Epithelial cell of prostate (primary cell): ENCODE measurements around the gene ROM1.
"Not testable (repeated sequence)": the region's sequence is repeated elsewhere in the genome, so short reads cannot be mapped to it uniquely, and the experiment has no call there.

Experiments used
- DNase-seq: peaks from one replicate; pipeline ENCODE4 v3.0.0-alpha.2; 2011; ENCODE audit warnings: low read depth, low spot score
- H3K27ac ChIP-seq: fragments of 450-650 bp; 2 replicates; pipeline ENCODE4 v1.5.1; 2017; ENCODE audit warnings: mild to moderate bottlenecking

ROM1 gene

GRCh38 chr11:62585356-62585755 is 27.7 kb upstream of the ROM1 start:
- DNase-seq = not testable (repeated sequence)
- peak overlapping the region; percentile 28 for H3K27ac ChIP-seq

GRCh38 chr11:62588966-62589637 is 24.0 kb upstream of the ROM1 start:
- no peak overlapping the region for H3K27ac ChIP-seq
- DNase-seq = no peak

DNA sequence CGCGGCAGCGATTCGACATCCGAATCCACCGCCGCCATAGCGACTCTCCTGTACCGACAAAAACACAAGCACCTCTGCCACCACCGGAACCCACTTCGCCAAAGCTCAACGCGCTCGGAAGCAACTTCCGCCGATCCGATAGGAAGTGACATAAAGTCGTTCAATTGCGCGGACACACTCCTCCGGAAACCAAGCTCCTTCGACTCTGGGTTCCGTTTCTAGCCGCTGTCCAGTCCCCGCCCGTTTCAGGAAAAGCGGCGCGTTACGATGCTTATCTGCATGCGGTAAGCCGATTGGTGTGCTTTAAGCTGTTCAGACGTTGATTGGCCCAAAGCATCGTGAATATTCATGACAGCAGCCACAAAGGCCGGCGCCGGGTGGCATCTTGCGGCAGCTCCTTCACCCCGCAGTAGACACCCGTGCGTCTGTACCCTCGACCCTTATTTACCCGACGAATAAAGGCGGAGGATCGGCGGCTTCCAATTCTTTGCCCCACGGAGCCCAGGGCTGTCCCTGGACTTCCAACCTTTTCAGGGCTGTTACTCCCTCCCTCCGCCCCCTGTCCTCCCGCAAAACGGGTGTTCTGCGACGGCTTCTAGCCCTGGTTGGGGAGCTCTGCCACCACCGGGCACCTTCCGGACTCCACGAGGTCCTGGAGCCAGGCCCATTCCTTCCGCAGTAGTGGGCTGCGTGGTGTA is 21.5 kb upstream of the ROM1 start, which contains the start of gene TUT1:
TSS of gene TUT1 (minus strand) at position 76 of the 698 bp plus-strand sequence. CDS start at position 38, 38 bp downstream.
- peak; percentile 98 for DNase-seq
- peak within 1 kb of the TSS; percentile 81 for H3K27ac ChIP-seq

- no peak for DNase-seq
- H3K27ac ChIP-seq = peak overlapping the region; percentile 81
Measured at GRCh38 chr11:62592146-62592815, 20.8 kb upstream of the ROM1 start.

- peak overlapping the region; percentile 81 for H3K27ac ChIP-seq
- DNase-seq = no peak
Measured at GRCh38 chr11:62592989-62593421, 20.1 kb upstream of the ROM1 start.

DNA sequence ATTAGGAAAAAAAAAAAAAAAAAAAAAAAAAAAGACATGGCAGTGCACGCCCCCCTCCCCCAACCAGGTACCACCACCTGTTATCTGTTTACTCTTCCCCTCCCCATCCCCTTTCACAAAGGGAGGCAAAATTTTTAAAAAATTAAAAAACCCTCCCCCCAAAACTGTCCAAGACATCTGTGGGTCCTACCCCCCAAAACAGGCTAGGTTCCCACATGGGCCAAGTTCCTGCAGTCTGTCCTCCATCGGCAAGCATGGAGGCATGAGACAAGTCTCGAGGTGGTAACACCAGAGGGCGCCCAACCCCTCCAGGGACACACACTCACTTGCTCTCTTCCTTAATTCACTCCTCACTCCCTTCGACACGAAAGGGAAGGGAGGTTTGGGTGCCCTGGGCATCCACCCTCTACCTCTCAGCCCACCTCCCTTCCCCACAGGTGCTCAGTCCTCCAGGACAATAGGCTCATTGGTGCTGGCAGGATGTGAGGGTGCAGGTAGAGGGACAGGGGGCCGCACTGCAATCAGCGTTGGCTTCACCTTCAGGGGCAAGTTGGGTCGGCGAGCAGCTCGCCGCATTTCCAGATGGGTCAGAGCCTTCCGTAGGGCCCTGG is 19.5 kb upstream of the ROM1 start:
- peak; percentile 48 for DNase-seq
- no peak overlapping the region for H3K27ac ChIP-seq

- no peak overlapping the region for H3K27ac ChIP-seq
- DNase-seq = no peak
Measured at GRCh38 chr11:62595124-62595523, 17.9 kb upstream of the ROM1 start.

- H3K27ac ChIP-seq = peak overlapping the region; percentile 94
- DNase-seq = peak; percentile 91
Measured at GRCh38 chr11:62599069-62599696, 13.9 kb upstream of the ROM1 start.

- H3K27ac ChIP-seq = peak overlapping the region; percentile 94
- DNase-seq = peak; percentile 90
Measured at GRCh38 chr11:62599901-62600300, 13.2 kb upstream of the ROM1 start.

DNA sequence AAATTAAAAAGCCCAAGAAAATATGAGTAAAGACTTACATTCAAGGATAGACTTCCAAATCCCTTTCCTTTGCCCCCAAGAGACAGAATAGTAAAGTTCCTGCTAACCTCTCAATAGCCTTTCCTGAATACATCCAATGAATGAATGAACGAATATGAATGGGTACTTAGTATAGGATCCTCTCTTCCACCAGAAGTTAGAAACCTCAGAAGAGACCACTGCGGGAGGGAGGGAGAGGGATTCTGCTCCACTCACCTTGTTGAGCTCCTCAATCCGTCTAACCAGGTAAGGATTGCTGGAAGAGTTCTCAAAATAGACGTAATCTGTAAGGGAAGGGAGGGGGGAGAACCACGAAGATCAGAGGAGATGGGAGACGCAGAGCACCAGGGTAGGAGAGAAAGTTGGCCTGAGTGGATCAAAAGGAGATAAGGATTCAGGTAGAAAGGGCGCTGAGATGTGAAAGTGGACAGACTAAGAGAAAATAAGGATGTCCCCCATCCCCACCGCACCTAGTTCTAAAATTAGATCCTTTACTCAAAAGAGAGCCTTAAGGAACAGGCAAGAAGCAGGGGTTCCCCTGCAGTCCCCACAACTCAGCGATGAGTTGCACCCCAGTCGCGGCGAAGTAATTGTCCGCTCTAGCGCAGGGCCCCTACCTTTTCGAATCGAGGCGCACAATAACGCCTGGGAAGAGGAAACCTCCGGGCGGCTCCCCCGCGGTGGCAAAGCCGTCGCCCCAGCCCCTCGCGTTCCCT is 12.5 kb upstream of the ROM1 start:
- peak overlapping the region; percentile 94 for H3K27ac ChIP-seq
- no peak for DNase-seq

DNA sequence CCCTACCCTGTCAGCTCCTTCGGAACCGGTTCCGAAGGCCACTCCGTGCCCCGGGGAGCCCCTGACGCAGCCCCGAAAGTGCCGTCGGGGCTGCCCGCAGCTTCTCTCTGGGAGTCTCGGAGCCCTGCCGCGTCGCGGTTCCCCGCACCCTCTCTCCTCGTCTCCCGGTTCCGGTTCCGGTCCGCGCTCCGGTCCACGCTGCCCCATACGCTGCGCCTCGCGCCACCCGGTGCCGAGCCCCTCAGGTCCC is 12.0 kb upstream of the ROM1 start:
- DNase-seq = no peak
- H3K27ac ChIP-seq = peak overlapping the region; percentile 94

- H3K27ac ChIP-seq = peak within 1 kb of the TSS; percentile 94
- peak; percentile 90 for DNase-seq
Measured at GRCh38 chr11:62601372-62602140, 11.5 kb upstream of the ROM1 start, which contains the start of gene MTA2. MTA2 (minus strand) TSS chr11:62601865; CDS start chr11:62601450, 415 bp downstream.

GRCh38 chr11:62602141-62603071 is 10.7 kb upstream of the ROM1 start:
- peak overlapping the region; percentile 94 for H3K27ac ChIP-seq
- no peak for DNase-seq

DNA sequence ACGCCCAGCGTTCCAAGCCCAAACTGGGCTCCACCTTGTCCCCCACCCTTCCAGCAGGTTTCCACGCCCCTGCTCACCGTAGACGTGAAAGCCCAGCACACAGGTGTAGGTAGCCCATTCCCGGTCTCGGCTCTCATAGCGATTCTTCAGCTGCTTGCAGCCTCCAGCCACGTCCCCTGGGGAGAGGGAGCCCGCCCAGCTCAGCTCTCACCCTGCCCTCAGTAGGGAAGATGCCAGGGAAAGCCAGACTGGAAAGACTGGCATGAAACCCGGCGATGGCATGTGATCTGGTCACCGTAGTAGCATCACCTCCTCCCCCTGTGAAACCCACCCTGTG is 10.0 kb upstream of the ROM1 start:
- H3K27ac ChIP-seq = peak overlapping the region; percentile 94

DNA sequence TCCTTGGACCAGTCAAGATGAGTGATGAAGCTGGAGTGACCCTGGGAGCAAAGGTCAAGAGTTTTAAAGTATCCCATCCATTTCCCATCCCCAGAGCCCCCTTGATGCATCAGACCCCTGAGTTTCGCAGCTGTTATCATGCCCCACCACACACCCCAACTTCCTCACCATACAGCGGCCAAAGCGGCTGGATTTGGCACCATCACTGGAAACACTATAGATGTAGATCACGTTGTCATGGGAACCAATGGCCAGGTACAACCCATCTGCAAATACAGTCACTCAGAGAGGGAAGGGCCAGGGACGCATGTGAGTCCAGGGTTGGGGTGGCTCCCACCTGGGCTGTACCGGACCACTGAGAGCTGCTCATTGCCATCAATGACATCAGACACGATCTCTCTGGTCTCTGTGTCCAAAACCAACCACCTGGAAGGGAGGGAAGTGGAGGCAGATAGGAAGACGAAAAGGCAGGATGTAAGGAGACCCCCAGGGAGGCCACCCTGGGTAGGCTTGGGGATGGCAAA is 9.2 kb upstream of the ROM1 start:
- H3K27ac ChIP-seq = no peak overlapping the region
- DNase-seq = no peak

More for the DNA sequence above, 10.0 kb upstream of the ROM1 start:
- no peak for DNase-seq

GRCh38 chr11:62604460-62605120 is 8.5 kb upstream of the ROM1 start:
- H3K27ac ChIP-seq = no peak overlapping the region
- DNase-seq = no peak

DNA sequence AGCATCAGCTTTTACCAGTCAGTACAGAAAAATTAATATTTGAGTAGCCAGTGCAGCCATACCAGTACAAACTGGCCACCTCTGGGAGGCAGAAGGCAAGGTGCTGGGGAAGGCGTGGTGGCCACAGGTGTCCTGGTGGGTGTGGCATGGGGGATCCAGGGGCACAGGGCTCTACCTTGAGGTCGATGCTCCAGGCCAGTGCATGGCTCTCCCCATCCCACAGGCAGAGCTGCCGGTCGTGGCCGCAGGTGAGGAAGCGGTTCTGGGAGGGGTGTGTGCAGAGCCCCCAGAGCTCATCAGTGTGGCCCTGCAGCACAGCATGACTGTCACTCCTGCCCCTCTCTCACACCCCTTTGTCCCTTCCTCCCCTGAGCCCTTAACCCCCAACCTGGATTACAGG is 7.6 kb upstream of the ROM1 start:
- no peak overlapping the region for H3K27ac ChIP-seq
- DNase-seq = no peak
